Spleen (tissue), 7 donors: ENCODE data around the gene DAB2IP.

Experiments used
- POLR2A ChIP-seq, 3 donors: fragments of 450-650 bp; IDR thresholded peaks; one replicate each; pipeline ENCODE4 v1.5.1; 2017; ENCODE audit warnings: antibody characterized with exemption in 3 of 3, mild to moderate bottlenecking in 1 of 3
- POLR2AphosphoS5 ChIP-seq, 3 donors: sonication (generic); formaldehyde crosslinking; IDR thresholded peaks; one replicate each; pipeline ENCODE4 v1.5.1; 2017; ENCODE audit warnings: antibody characterized with exemption in 3 of 3
- TF ChIP-seq, protein P1 (sequence below), 11 experiments: fragments of 200-600 bp in 7 of 11; fragments of 450-650 bp in 4 of 11; sonication (generic) in 4 of 11; IDR thresholded peaks in 8 of 11; conservative IDR thresholded peaks in 3 of 11; 1 replicate in 7 of 11; 2 replicates in 4 of 11; pipeline versions ENCODE4 v1.4.0 to v1.8.0; 2016 to 2021; ENCODE audit warnings: antibody characterized with exemption in 11 of 11, inconsistent platforms in 4 of 11, mild to moderate bottlenecking in 1 of 11
- donor health status: DM: no; HTN: no; CAD: no; lungs with moderate emphysema.
- donor health status: DM: no; HTN: no; CAD: no.
- donor health status: DM: no; HTN: no; CAD: no.

DNA sequence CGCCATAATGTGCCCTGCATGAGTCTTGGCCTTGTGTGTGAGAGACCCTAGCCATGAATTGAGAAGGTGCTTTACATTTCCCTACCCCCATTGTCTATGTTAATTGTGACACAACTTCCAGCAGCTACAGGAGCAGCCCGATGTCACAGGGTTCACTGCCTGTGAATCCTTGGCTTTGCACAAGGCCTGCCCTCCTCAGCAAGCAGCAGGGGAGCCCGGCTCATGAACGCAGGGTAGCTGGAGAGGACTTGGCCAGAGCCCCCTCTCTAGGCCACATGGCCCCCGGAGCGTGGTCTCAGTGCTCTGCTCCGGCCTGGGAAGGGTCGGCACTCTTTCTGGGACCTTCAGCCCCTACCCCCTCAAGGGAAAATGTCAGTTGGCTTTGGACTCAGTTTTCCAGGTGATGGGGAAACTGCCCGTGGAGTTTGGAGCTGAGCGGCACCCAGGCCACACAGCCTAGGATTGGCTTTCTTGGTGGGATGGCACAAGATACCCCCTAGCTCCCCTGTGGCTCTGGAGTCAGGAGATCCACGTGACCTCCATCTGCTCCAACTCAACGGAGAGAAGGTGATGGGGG is 160.8 kb downstream of the DAB2IP start:
- TF ChIP-seq POLR2AphosphoS5 (IDR thresholded peaks at IDR 0.05) (no peak), POLR2A (IDR thresholded peaks at IDR 0.05) (no peak)
- TF ChIP-seq, protein P1, sequence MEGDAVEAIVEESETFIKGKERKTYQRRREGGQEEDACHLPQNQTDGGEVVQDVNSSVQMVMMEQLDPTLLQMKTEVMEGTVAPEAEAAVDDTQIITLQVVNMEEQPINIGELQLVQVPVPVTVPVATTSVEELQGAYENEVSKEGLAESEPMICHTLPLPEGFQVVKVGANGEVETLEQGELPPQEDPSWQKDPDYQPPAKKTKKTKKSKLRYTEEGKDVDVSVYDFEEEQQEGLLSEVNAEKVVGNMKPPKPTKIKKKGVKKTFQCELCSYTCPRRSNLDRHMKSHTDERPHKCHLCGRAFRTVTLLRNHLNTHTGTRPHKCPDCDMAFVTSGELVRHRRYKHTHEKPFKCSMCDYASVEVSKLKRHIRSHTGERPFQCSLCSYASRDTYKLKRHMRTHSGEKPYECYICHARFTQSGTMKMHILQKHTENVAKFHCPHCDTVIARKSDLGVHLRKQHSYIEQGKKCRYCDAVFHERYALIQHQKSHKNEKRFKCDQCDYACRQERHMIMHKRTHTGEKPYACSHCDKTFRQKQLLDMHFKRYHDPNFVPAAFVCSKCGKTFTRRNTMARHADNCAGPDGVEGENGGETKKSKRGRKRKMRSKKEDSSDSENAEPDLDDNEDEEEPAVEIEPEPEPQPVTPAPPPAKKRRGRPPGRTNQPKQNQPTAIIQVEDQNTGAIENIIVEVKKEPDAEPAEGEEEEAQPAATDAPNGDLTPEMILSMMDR (IDR thresholded peaks at IDR 0.05 in 8 of 11, conservative IDR thresholded peaks at IDR 0.05 in 3 of 11): no peak
